Measurements from ENCODE around the gene SECTM1.

The SECTM1 gene

GRCh38 chr17:82342361-82343079 is 9.0 kb upstream of the SECTM1 start:
- H3K36me3 ChIP-seq (ENCODE audit: insufficient read depth) = no peaks in the 10 kb centered on the region
- H3K27ac ChIP-seq = no peak overlapping the region
- H3K4me3 ChIP-seq (IDR thresholded peaks at IDR 0.05; ENCODE audit: insufficient read depth, low read depth, low read length) = no peak overlapping the region
- TF ChIP-seq CTCF (conservative IDR thresholded peaks at IDR 0.05; ENCODE audit: low read depth, low read length) = no peak
- no peaks in the 10 kb centered on the region for H3K79me2 ChIP-seq (ENCODE audit: insufficient read depth, low read depth)
- no peaks in the 10 kb centered on the region for H3K4me1 ChIP-seq (ENCODE audit: low read depth, poor library complexity, severe bottlenecking)
- H3K9ac ChIP-seq = no peak overlapping the region
- H4K20me1 ChIP-seq (ENCODE audit: insufficient read depth) = no peaks in the 10 kb centered on the region
- peaks cover 3% of the 10 kb centered on the region; the same call in 1 of the 2 replicates for H3K27me3 ChIP-seq (ENCODE audit: insufficient read depth, low read depth)
- H2AFZ ChIP-seq (ENCODE audit: low read depth) = no peak overlapping the region
- H3K4me2 ChIP-seq = no peak overlapping the region

- peaks cover 15% of the 10 kb centered on the region for H3K4me1 ChIP-seq (ENCODE audit: low read depth, poor library complexity, severe bottlenecking)
- no peak overlapping the region for H2AFZ ChIP-seq (ENCODE audit: low read depth)
- no peak overlapping the region for H3K9ac ChIP-seq
- no peak overlapping the region for H3K27ac ChIP-seq
- no peak overlapping the region for H3K4me2 ChIP-seq
- H3K27me3 ChIP-seq (ENCODE audit: insufficient read depth, low read depth) = peaks cover 3% of the 10 kb centered on the region; the same call in 1 of the 2 replicates
- no peaks in the 10 kb centered on the region for H3K36me3 ChIP-seq (ENCODE audit: insufficient read depth)
- no peak overlapping the region for H3K4me3 ChIP-seq (IDR thresholded peaks at IDR 0.05; ENCODE audit: insufficient read depth, low read depth, low read length)
- no peaks in the 10 kb centered on the region for H3K79me2 ChIP-seq (ENCODE audit: insufficient read depth, low read depth)
- H4K20me1 ChIP-seq (ENCODE audit: insufficient read depth) = no peaks in the 10 kb centered on the region
- TF ChIP-seq CTCF (conservative IDR thresholded peaks at IDR 0.05; ENCODE audit: low read depth, low read length) = no peak
Measured at GRCh38 chr17:82339634-82340580, 6.3 kb upstream of the SECTM1 start.

GRCh38 chr17:82338858-82339633 is 5.5 kb upstream of the SECTM1 start:
- Histone ChIP-seq H3K79me2 (ENCODE audit: insufficient read depth, low read depth) (no peaks in the 10 kb centered on the region), H3K36me3 (ENCODE audit: insufficient read depth) (no peaks in the 10 kb centered on the region), H3K27ac (no peak overlapping the region), H3K27me3 (ENCODE audit: insufficient read depth, low read depth) (peaks cover 3% of the 10 kb centered on the region; the same call in 1 of the 2 replicates), H3K4me2 (no peak overlapping the region), H3K9ac (no peak overlapping the region), H2AFZ (ENCODE audit: low read depth) (no peak overlapping the region), H3K4me1 (ENCODE audit: low read depth, poor library complexity, severe bottlenecking) (peaks cover 22% of the 10 kb centered on the region), H3K4me3 (IDR thresholded peaks at IDR 0.05; ENCODE audit: insufficient read depth, low read depth, low read length) (no peak overlapping the region), H4K20me1 (ENCODE audit: insufficient read depth) (no peaks in the 10 kb centered on the region)
- no peak for TF ChIP-seq CTCF (conservative IDR thresholded peaks at IDR 0.05; ENCODE audit: low read depth, low read length)

Measured in KMS-11 (cell line).